Gastrocnemius medialis (tissue), 4 donors: Measurements from ENCODE around the gene AGPS. TPM values are rescaled to one million over a fixed set of nuclear protein-coding genes. Genes with fewer than 3 reads are reported as not detected.
"Not testable (repeated sequence)": the region's sequence is repeated elsewhere in the genome, so short reads cannot be mapped to it uniquely, and the experiment has no call there.

Experiments
- ATAC-seq, 2 donors: fragments of 150-250 bp; one replicate each; pipeline ENCODE4 v1.9.1; 2016
- DNase-seq, 2 donors: peaks; one replicate each; pipeline ENCODE4 v3.0.0-alpha.2; 2019
- H3K27ac ChIP-seq, 4 donors: fragments of 200-600 bp; sonication (generic); 1 replicate in 1 of 4; 2 replicates in 3 of 4; pipeline ENCODE4 v1.5.1; 2016 to 2018; ENCODE audit warnings: mild to moderate bottlenecking in 2 of 4, moderate library complexity in 1 of 4
- H3K27me3 ChIP-seq, 3 donors: fragments of 200-600 bp; sonication (generic) in 2 of 3; 1 replicate in 1 of 3; 2 replicates in 2 of 3; pipeline versions ENCODE4 v1.5.1 to v1.6.0; 2016 to 2019; ENCODE audit warnings: mild to moderate bottlenecking in 1 of 3, moderate library complexity in 1 of 3
- H3K36me3 ChIP-seq, 2 donors: fragments of 200-600 bp; sonication (generic) in 1 of 2; one replicate each; pipeline ENCODE4 v1.5.1; 2017 to 2018
- H3K4me1 ChIP-seq, 2 donors: fragments of 200-600 bp; sonication (generic) in 1 of 2; one replicate each; pipeline ENCODE4 v1.5.1; 2016 to 2017; ENCODE audit warnings: mild to moderate bottlenecking in 2 of 2
- H3K4me3 ChIP-seq, 4 donors: fragments of 200-600 bp; sonication (generic) in 3 of 4; 1 replicate in 1 of 4; 2 replicates in 3 of 4; pipeline ENCODE4 v1.5.1; 2016 to 2019; ENCODE audit warnings: mild to moderate bottlenecking in 2 of 4
- H3K9me3 ChIP-seq, 3 donors: fragments of 200-600 bp; sonication (generic) in 2 of 3; 1 replicate in 1 of 3; 2 replicates in 2 of 3; pipeline ENCODE4 v1.5.1; 2016 to 2019
- CTCF ChIP-seq, 5 experiments: fragments of 450-650 bp in 3 of 5; fragments of 200-600 bp in 2 of 5; sonication (generic) in 2 of 5; IDR thresholded peaks in 4 of 5; conservative IDR thresholded peaks in 1 of 5; 1 replicate in 4 of 5; 2 replicates in 1 of 5; pipeline ENCODE4 v1.5.1; 2016 to 2019; ENCODE audit warnings: antibody characterized with exemption in 5 of 5, mild to moderate bottlenecking in 3 of 5, moderate library complexity in 3 of 5
- POLR2A ChIP-seq, 2 donors: fragments of 450-650 bp; IDR thresholded peaks; one replicate each; pipeline ENCODE4 v1.6.1; 2017; ENCODE audit warnings: antibody characterized with exemption in 2 of 2, mild to moderate bottlenecking in 2 of 2, moderate library complexity in 2 of 2
- in situ Hi-C, 4 donors: fragments of 200-750 bp; cut with MboI; loops; one replicate each; pipeline versions ENCODE4 v1.15.0 to v1.8.0; 2017; ENCODE audit warnings: low sequenced_read_pairs in 4 of 4
- intact Hi-C: fragments of 100-400 bp; cut with DNase I; formaldehyde crosslinking; loops from one replicate; pipeline ENCODE4 v1.15.1; 2023; ENCODE audit warnings: low total_unique reads
- total RNA-seq, 4 donors: library from RNA; depleted of rRNA; stranded (reverse); fragments of >200 nt; gene quantifications; one replicate each; pipeline versions ENCODE4 v1.1.0 to v1.2.3, GENCODE V29; 2016

The AGPS gene
- total RNA-seq, 4 donors from 2014 or later = 23.1 to 30.9 (median 26.2) TPM

- no peak for TF ChIP-seq POLR2A (IDR thresholded peaks at IDR 0.05)
- TF ChIP-seq CTCF (IDR thresholded peaks at IDR 0.05 in 4 of 5, conservative IDR thresholded peaks at IDR 0.05 in 1 of 5) = no peak
- H3K9me3 ChIP-seq = no peaks in the 10 kb centered on the region
- DNase-seq = no peak
- no peaks in the 10 kb centered on the region for H3K4me1 ChIP-seq
- no peak overlapping the region for H3K4me3 ChIP-seq
- ATAC-seq = no peak
- H3K36me3 ChIP-seq = peaks cover 0 to 8% of the 10 kb centered on the region in 2 donors
- intact Hi-C loops = no loop called here
- H3K27me3 ChIP-seq = no peaks in the 10 kb centered on the region
- H3K27ac ChIP-seq = no peak overlapping the region
- in situ Hi-C loops = loop anchor here in 2 of 4 donors (25.0 kb wide), 1 partner anchor 253 kb away; no protein-coding TSS in a partner anchor
Measured at GRCh38 chr2:177484180-177484795, 91.7 kb downstream of the AGPS start.

GRCh38 chr2:177485657-177486056, 93.1 kb downstream of the AGPS start:
- intact Hi-C loops (loop anchor here (5.0 kb wide), 1 partner anchor 237 kb away; no protein-coding TSS in a partner anchor), in situ Hi-C loops (loop anchor here in 2 of 4 donors (25.0 kb wide), 1 partner anchor 252 kb away; no protein-coding TSS in a partner anchor)
- H3K27me3 ChIP-seq, H3K27ac ChIP-seq, ATAC-seq, H3K36me3 ChIP-seq, DNase-seq, H3K4me1 ChIP-seq, H3K9me3 ChIP-seq, H3K4me3 ChIP-seq: not testable (repeated sequence)

- TF ChIP-seq POLR2A (IDR thresholded peaks at IDR 0.05) = no peak
- TF ChIP-seq CTCF (IDR thresholded peaks at IDR 0.05 in 4 of 5, conservative IDR thresholded peaks at IDR 0.05 in 1 of 5) = peak in 4 of 5 experiments; percentile 10 to 38 (median 26)
- intact Hi-C loops = loop anchor here (5.0 kb wide), 1 partner anchor 232 kb away; no protein-coding TSS in a partner anchor
Measured at GRCh38 chr2:177489719-177490301, 97.2 kb downstream of the AGPS start.

GRCh38 chr2:177495945-177496344, 103.4 kb downstream of the AGPS start:
- Histone ChIP-seq H3K27me3 (no peaks in the 10 kb centered on the region), H3K9me3 (no peaks in the 10 kb centered on the region), H3K4me1 (no peaks in the 10 kb centered on the region), H3K36me3 (peaks cover 0 to 8% of the 10 kb centered on the region in 2 donors), H3K27ac (no peak overlapping the region), H3K4me3 (no peak overlapping the region)
- TF ChIP-seq CTCF (IDR thresholded peaks at IDR 0.05 in 4 of 5, conservative IDR thresholded peaks at IDR 0.05 in 1 of 5) = no peak
- TF ChIP-seq POLR2A (IDR thresholded peaks at IDR 0.05) = no peak
- in situ Hi-C loops = loop anchor here in 2 of 4 donors (25.0 kb wide), 1 partner anchor 241 kb away; no protein-coding TSS in a partner anchor
- ATAC-seq (no peak), DNase-seq (no peak)
- intact Hi-C loops = no loop called here

More at GRCh38 chr2:177489719-177490301, 97.2 kb downstream of the AGPS start:
- Histone ChIP-seq H3K27ac (no peak overlapping the region), H3K9me3 (no peaks in the 10 kb centered on the region), H3K27me3 (no peaks in the 10 kb centered on the region), H3K4me3 (no peak overlapping the region), H3K4me1 (no peaks in the 10 kb centered on the region), H3K36me3 (peaks cover 0 to 8% of the 10 kb centered on the region in 2 donors)
- in situ Hi-C loops = loop anchor here in 2 of 4 donors (25.0 kb wide), 1 partner anchor 247 kb away; no protein-coding TSS in a partner anchor
- DNase-seq = no peak
- ATAC-seq = no peak

GRCh38 chr2:177496921-177497320, 104.3 kb downstream of the AGPS start:
- H3K9me3 ChIP-seq = no peaks in the 10 kb centered on the region
- H3K4me3 ChIP-seq = no peak overlapping the region
- H3K4me1 ChIP-seq = no peaks in the 10 kb centered on the region
- H3K27ac ChIP-seq = no peak overlapping the region
- intact Hi-C loops = no loop called here
- TF ChIP-seq POLR2A (IDR thresholded peaks at IDR 0.05) = no peak
- no peak for TF ChIP-seq CTCF (IDR thresholded peaks at IDR 0.05 in 4 of 5, conservative IDR thresholded peaks at IDR 0.05 in 1 of 5)
- DNase-seq (no peak), ATAC-seq (no peak)
- H3K36me3 ChIP-seq = peaks cover 0 to 8% of the 10 kb centered on the region in 2 donors
- in situ Hi-C loops = loop anchor here in 2 of 4 donors (25.0 kb wide), 1 partner anchor 240 kb away; no protein-coding TSS in a partner anchor
- no peaks in the 10 kb centered on the region for H3K27me3 ChIP-seq
